PFSK-1 (cell line): ENCODE measurements around the gene IRF2.

Source experiments
- FOXP2 ChIP-seq: optimal IDR thresholded peaks from 2 replicates; pipeline ENCODE3; 2011; ENCODE audit warnings: borderline replicate concordance, control low read depth, inconsistent platforms; ENCODE audit not compliant: insufficient read depth; ENCODE audit errors: extremely low read length, extremely low read depth
- POLR2AphosphoS5 ChIP-seq: IDR thresholded peaks from 2 replicates; pipeline ENCODE4 v1.6.1; 2012; ENCODE audit warnings: low read depth, mild to moderate bottlenecking, control low read depth, low read length, moderate library complexity
- REST ChIP-seq, 2 experiments: IDR thresholded peaks; 2 replicates each; pipeline versions ENCODE4 v1.6.1 to v1.8.0; 2011 to 2012; ENCODE audit warnings: low read depth in 2 of 2, low read length in 2 of 2, control low read depth in 1 of 2, inconsistent platforms in 1 of 2, mild to moderate bottlenecking in 1 of 2, moderate library complexity in 1 of 2; ENCODE audit not compliant: insufficient read depth in 1 of 2
- SIN3A ChIP-seq: IDR thresholded peaks from 2 replicates; pipeline ENCODE4 v1.6.1; 2012; ENCODE audit warnings: mild to moderate bottlenecking, low read length, moderate library complexity, borderline replicate concordance; ENCODE audit not compliant: insufficient read depth
- TAF1 ChIP-seq: IDR thresholded peaks from 2 replicates; pipeline ENCODE4 v1.6.1; 2012; ENCODE audit warnings: low read length, control low read depth, borderline replicate concordance; ENCODE audit not compliant: insufficient read depth

GRCh38 chr4:184337907-184338306 lies 136.4 kb downstream of the IRF2 start:
- TF ChIP-seq TAF1 (no peak), REST (IDR thresholded peaks at IDR 0.05; ENCODE audit: insufficient read depth in 1 of 2, low read depth in 2 of 2, low read length in 2 of 2) (no peak), POLR2AphosphoS5 (no peak), FOXP2 (no peak), SIN3A (no peak)
